Adrenal gland (tissue), 12 donors: ENCODE results near the gene LPP. TPM values are rescaled to one million over a fixed set of nuclear protein-coding genes. Genes with fewer than 3 reads are reported as not detected.

Experiments used
- DNase-seq, 7 donors: peaks; one replicate each; pipeline ENCODE4 v3.0.0-alpha.2; 2019 to 2020
- H3K27ac ChIP-seq, 5 donors: fragments of 200-600 bp; sonication (generic) in 4 of 5; 1 replicate in 3 of 5; 2 replicates in 2 of 5; pipeline versions ENCODE4 v1.5.1 to v1.8.0; 2016 to 2020; ENCODE audit warnings: mild to moderate bottlenecking in 1 of 5
- H3K27me3 ChIP-seq: fragments of 200-600 bp; 2 replicates; pipeline ENCODE4 v1.8.0; 2021
- H3K36me3 ChIP-seq, 2 donors: fragments of 200-600 bp; replicated peaks in 1 of 2; 1 replicate in 1 of 2; 2 replicates in 1 of 2; pipeline versions ENCODE4 v1.5.1 to v1.8.0; 2018 to 2022
- H3K4me1 ChIP-seq, 2 donors: fragments of 200-600 bp; replicated peaks in 1 of 2; 1 replicate in 1 of 2; 2 replicates in 1 of 2; pipeline versions ENCODE4 v1.5.1 to v1.8.0; 2018 to 2021
- H3K4me3 ChIP-seq, 4 donors: fragments of 200-600 bp; sonication (generic) in 3 of 4; one replicate each; pipeline ENCODE4 v1.5.1; 2016 to 2018
- H3K9me3 ChIP-seq, 3 donors: fragments of 200-600 bp; sonication (generic) in 1 of 3; replicated peaks in 1 of 3; 1 replicate in 2 of 3; 2 replicates in 1 of 3; pipeline versions ENCODE4 v1.5.1 to v1.8.0; 2016 to 2021
- POLR2A ChIP-seq, 2 donors: fragments of 450-650 bp; IDR thresholded peaks; one replicate each; pipeline ENCODE4 v1.6.1; 2017; ENCODE audit warnings: antibody characterized with exemption in 2 of 2, mild to moderate bottlenecking in 2 of 2, moderate library complexity in 1 of 2
- WGBS, 4 donors: extraction: QIAGEN DNeasy Blood & Tissue Kit in 2 of 4; methylation state at CpG; one replicate each; pipeline versions ENCODE4 v1.1.5 to v1.1.7; 2013 to 2017; 5-methylcytosine and 5-hydroxymethylcytosine counted together
- intact Hi-C, 2 donors: fragments of 100-400 bp; cut with DNase I; formaldehyde crosslinking; loops; one replicate each; pipeline versions ENCODE4 v1.14.1 to v1.15.0; 2022 to 2023
- polyA plus RNA-seq, 3 donors: library from polyadenylated mRNA; stranded (reverse); fragments of 200-250 nt in 2 of 3; fragments of 350-450 nt in 1 of 3; fragmentation: Illumina TruSeq in 1 of 3; extraction: RNeasy Lipid Tissue Mini Kit (QIAGEN cat#74804) in 1 of 3; gene quantifications; one replicate each; pipeline ENCODE4 v1.2.3, GENCODE V29; 2013 to 2014
- total RNA-seq, 9 donors: library from RNA; depleted of rRNA in 4 of 9; stranded (reverse); fragments of >200 nt in 4 of 9; fragments of 120-200 nt in 1 of 9; fragmentation: NEBNext Ultra II Directional in 1 of 9; extraction: Animal tissue kit (Norgen Biotek cat#: 25700) in 1 of 9; gene quantifications; one replicate each; pipeline versions ENCODE4 v1.1.0 to v1.2.4, GENCODE V29; 2013 to 2023
- TF ChIP-seq, protein P1 (sequence below), 6 experiments: fragments of 450-650 bp in 4 of 6; fragments of 200-600 bp in 2 of 6; sonication (generic) in 1 of 6; IDR thresholded peaks; 1 replicate in 5 of 6; 2 replicates in 1 of 6; pipeline versions ENCODE4 v1.5.1 to v1.8.0; 2016 to 2021; ENCODE audit warnings: antibody characterized with exemption in 6 of 6, mild to moderate bottlenecking in 2 of 6, moderate library complexity in 1 of 6
- donor health status: healthy with polysubstance abuse.
- donor health status: Bipolar disorder and iron deficiency.
- donor health status: DM: yes; HTN: yes; CAD: no.
- donor health status: DM: no; HTN: no; CAD: no.
- donor health status: DM: no; HTN: no; CAD: no.
- donor health status: DM: yes; HTN: yes; CAD: no.

Gene LPP
- total and polyA plus RNA-seq, 12 donors, result 7.0 to 170 (median 101) TPM

DNA sequence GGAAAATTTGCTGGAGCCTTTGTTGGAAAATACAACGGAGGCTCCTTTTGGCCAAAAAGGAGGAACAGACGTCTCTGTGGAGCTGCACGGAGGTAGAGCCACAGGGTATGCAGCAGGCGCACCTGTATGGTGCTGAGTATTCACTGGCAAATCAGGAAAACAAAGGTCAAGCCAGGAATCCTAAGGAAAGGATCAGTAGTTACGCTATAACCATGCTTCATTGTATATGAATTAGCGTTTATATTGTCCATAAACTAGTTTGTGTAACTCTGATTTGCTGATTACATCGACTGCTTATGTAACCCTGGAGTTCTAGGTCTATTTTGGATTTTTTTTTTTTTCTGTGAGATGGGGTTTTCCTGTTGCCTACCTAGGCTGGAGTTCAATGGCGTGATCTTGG is 45.4 kb downstream of the LPP start:
- no peaks in the 10 kb centered on the region for H3K9me3 ChIP-seq
- DNase-seq, result no peak
- no peaks in the 10 kb centered on the region for H3K36me3 ChIP-seq
- H3K4me1 ChIP-seq, result peaks cover 7 to 23% of the 10 kb centered on the region in 2 donors
- no peaks in the 10 kb centered on the region for H3K27me3 ChIP-seq
- no peak overlapping the region for H3K27ac ChIP-seq
- intact Hi-C loops, result no loop called here
- 96 to 98% (median 97%) methylated on average over 8 of the region's 8 CpGs for WGBS, 4 donors
- TF ChIP-seq POLR2A (IDR thresholded peaks at IDR 0.05), result no peak
- TF ChIP-seq, protein P1, sequence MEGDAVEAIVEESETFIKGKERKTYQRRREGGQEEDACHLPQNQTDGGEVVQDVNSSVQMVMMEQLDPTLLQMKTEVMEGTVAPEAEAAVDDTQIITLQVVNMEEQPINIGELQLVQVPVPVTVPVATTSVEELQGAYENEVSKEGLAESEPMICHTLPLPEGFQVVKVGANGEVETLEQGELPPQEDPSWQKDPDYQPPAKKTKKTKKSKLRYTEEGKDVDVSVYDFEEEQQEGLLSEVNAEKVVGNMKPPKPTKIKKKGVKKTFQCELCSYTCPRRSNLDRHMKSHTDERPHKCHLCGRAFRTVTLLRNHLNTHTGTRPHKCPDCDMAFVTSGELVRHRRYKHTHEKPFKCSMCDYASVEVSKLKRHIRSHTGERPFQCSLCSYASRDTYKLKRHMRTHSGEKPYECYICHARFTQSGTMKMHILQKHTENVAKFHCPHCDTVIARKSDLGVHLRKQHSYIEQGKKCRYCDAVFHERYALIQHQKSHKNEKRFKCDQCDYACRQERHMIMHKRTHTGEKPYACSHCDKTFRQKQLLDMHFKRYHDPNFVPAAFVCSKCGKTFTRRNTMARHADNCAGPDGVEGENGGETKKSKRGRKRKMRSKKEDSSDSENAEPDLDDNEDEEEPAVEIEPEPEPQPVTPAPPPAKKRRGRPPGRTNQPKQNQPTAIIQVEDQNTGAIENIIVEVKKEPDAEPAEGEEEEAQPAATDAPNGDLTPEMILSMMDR (IDR thresholded peaks at IDR 0.05), result no peak
- no peak overlapping the region for H3K4me3 ChIP-seq

DNA sequence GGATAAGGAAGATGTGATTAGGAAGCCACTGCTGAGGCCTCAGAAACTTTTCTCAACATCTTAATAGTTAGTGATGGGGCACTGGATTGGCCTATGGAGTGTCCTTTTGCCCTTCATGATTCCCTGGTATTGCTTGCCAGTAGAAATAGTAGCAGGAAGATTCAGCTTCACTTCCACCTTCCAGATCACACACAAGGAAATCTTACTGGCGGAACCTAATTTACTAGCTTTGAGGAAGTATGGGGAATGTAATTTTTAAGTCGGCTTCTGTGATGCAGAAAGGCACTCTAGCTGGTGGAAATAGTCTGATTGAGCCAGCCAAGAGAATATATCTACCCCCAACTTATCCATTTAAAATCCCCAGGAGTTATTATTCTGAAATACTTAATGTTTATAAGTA is 46.5 kb downstream of the LPP start:
- Histone ChIP-seq H3K9me3 (no peaks in the 10 kb centered on the region), H3K4me1 (peaks cover 7 to 21% of the 10 kb centered on the region in 2 donors), H3K27ac (peak overlapping the region in 2 of 5 donors; percentile 8 to 21), H3K27me3 (no peaks in the 10 kb centered on the region), H3K36me3 (no peaks in the 10 kb centered on the region), H3K4me3 (no peak overlapping the region)
- intact Hi-C loops, result no loop called here
- WGBS, 4 donors, result 64 to 89% (median 84%) methylated on average over 2 of the region's 2 CpGs
- no peak for DNase-seq
- no peak for TF ChIP-seq POLR2A (IDR thresholded peaks at IDR 0.05)
- TF ChIP-seq, protein P1 (IDR thresholded peaks at IDR 0.05), result no peak

DNA sequence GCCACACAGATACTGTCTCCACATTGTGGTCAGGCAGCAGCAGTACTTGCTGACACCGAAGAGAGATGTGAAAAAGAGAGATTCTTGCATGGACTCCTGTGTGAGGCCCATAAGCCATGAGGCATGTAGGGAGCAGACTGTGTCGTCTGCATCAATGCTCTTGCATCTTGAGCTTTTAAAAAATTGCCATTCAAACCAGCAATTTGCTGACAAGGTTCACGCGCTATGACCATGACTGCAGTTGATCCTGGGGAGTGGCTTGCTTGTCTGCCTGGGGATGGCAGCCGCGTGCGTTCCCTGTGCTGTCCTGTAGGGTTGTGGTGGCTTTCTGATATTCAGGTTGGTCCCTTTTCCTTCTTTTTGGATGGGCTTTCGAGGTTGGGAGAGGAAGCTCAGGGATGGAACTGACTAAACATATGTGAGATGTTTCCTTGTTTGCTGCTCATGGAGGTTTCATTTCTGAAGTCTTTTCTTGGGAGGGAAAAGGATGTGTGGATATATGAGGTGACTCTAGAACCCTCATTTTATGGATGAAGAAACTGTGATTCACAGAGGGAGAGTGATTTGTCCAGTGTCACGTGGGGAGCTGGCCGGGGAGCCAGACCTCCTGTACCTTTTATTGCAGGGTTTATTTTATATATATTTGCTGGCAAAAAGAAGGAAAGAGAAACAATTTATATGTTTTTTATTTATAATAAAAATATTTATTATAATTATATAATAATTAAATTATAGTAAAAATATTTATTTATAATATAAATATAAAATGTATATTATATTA is 48.6 kb downstream of the LPP start:
- DNase-seq, result no peak
- Histone ChIP-seq H3K27me3 (no peaks in the 10 kb centered on the region), H3K9me3 (no peaks in the 10 kb centered on the region), H3K36me3 (no peaks in the 10 kb centered on the region), H3K4me3 (no peak overlapping the region), H3K27ac (no peak overlapping the region), H3K4me1 (peaks cover 7 to 11% of the 10 kb centered on the region in 2 donors)
- no peak for TF ChIP-seq POLR2A (IDR thresholded peaks at IDR 0.05)
- TF ChIP-seq, protein P1 (IDR thresholded peaks at IDR 0.05), result peak in 1 of 6 experiments; percentile 23
- intact Hi-C loops, result no loop called here
- 93 to 96% (median 95%) methylated on average over 10 of the region's 10 CpGs for WGBS, 4 donors

DNA sequence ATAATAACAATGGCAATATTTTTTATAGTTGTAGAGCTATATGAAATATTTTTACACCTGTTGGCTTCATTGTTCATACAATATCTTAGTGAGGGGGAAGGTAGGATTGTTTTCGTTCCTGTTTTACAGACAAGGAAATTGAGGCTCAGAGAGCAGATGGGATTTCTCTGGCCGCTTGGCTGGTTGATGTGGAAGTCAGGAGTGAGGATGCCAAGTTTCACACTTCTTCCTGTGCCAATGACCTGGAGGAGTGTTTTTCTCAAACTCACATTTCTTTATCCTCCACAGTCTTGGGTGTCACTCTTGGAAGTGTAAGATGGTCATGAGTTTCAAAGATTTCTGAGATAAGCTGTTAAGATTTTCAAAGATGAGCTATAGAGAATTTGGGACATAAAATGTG is 50.6 kb downstream of the LPP start:
- Histone ChIP-seq H3K4me1 (peaks cover 11 to 15% of the 10 kb centered on the region in 2 donors), H3K27ac (no peak overlapping the region), H3K9me3 (no peaks in the 10 kb centered on the region), H3K27me3 (no peaks in the 10 kb centered on the region), H3K4me3 (no peak overlapping the region), H3K36me3 (no peaks in the 10 kb centered on the region)
- TF ChIP-seq POLR2A (IDR thresholded peaks at IDR 0.05), result no peak
- TF ChIP-seq, protein P1 (IDR thresholded peaks at IDR 0.05), result no peak
- WGBS, 4 donors, result 64 to 83% (median 74%) methylated on average over 2 of the region's 2 CpGs
- intact Hi-C loops, result no loop called here
- no peak for DNase-seq
